ENCODE data around the gene CSH2. TPM values are rescaled to one million over a fixed set of nuclear protein-coding genes. Genes with fewer than 3 reads are reported as not detected.

Gene CSH2
- total RNA-seq, 1 experiment from 2014 or later = not detected

- no peak for DNase-seq (ENCODE audit: low read depth)
Measured at GRCh38 chr17:63855185-63855584, 18.3 kb downstream of the CSH2 start.

- DNase-seq (ENCODE audit: low read depth) = no peak
Measured at GRCh38 chr17:63854709-63855108, 18.8 kb downstream of the CSH2 start.

GRCh38 chr17:63853260-63853659 lies 20.2 kb downstream of the CSH2 start:
- DNase-seq (ENCODE audit: low read depth) = no peak

DNA sequence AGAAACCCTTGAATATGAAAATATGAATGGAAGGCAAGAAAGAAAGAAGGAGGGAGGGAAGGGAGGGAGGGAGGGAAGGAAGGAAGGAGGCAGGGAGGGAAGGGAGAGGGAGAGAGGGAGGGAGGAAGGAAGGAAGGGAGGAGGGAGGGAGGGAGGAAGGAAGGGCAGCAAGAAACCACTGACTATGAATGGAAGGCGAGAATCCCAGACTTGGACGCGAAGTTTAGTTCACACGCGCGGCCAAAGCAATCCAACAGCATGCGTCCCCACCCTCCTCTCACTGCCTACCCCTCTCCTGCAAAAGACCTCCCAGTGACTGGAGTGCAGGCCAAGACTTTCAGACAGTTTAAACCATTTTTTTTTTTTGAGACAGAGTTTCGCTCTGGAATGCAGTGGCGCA lies 23.1 kb downstream of the CSH2 start:
- no peak for DNase-seq (ENCODE audit: low read depth)

GRCh38 chr17:63848834-63849689 lies 24.4 kb downstream of the CSH2 start:
- peak; percentile 38 for DNase-seq (ENCODE audit: low read depth)

DNA sequence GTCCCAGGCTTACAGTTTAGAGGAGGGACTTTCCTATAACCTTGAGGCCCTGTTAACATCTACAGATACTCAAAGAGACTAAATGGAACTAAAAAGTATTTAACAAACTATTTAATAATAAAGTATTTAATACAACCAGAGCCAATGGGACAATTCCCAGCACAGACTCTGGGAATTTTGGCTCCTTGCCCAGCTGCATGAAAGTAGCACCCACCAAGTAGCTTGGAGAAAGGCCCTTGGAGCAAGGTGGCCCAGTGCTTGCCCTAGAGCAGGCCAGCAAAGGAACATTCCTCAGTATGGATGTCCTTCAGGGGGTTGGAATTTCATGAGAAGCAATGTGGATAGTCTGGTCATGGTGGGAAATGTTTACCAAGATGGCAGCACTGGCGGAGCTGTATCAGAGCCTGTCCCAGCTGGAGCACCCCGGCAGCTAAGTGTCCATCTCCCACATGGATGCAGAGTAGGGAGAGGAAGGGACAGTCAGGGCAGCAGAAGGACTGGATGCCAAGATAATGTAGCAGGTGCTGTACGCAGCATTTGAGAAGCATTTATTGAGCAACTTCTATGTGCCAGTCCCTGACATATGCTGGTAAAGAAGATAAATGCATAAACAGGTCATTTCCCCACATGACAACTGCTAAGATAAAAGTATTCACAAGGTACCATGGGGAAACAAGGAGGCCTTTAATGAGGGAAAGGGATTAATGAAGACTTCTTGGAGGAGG lies 25.8 kb downstream of the CSH2 start:
- no peak for DNase-seq (ENCODE audit: low read depth)

GRCh38 chr17:63845509-63845908 lies 28.0 kb downstream of the CSH2 start:
- no peak for DNase-seq (ENCODE audit: low read depth)

- no peak for DNase-seq (ENCODE audit: low read depth)
Measured at GRCh38 chr17:63843910-63844677, 29.4 kb downstream of the CSH2 start.

DNA sequence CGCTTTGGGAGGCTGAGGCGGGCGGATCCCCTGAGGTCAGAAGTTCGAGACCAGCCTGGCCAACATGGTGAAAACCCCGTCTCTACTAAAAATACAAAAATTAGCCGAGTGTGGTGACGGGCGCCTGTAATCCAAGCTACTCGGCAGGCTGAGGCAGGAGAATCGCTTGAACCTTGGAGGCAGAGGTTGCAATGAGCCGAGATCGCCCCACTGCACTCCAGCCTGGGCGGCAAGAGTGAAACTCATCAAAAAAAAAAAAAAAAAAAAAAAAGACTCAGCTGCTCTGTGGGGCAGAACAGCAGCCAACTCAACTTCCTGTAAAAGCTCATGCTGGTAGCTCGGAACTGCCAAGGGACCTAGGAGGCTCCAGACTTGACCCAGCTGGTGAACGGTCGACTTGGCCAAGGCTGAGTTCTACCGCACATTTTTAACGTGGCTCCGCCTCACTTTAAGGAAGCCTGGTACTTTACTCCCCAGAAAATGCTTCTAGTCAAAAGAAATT lies 30.0 kb downstream of the CSH2 start:
- peak; percentile 77 for DNase-seq (ENCODE audit: low read depth)

- peak; percentile 97 for DNase-seq (ENCODE audit: low read depth)
Measured at GRCh38 chr17:63842540-63843386, 30.7 kb downstream of the CSH2 start, which contains the start of gene SMARCD2. Gene SMARCD2 (minus strand): TSS chr17:63842685. CDS start chr17:63842674, 11 bp downstream.

- DNase-seq (ENCODE audit: low read depth) = peak; percentile 35
Measured at GRCh38 chr17:63842173-63842539, 31.3 kb downstream of the CSH2 start.

DNA sequence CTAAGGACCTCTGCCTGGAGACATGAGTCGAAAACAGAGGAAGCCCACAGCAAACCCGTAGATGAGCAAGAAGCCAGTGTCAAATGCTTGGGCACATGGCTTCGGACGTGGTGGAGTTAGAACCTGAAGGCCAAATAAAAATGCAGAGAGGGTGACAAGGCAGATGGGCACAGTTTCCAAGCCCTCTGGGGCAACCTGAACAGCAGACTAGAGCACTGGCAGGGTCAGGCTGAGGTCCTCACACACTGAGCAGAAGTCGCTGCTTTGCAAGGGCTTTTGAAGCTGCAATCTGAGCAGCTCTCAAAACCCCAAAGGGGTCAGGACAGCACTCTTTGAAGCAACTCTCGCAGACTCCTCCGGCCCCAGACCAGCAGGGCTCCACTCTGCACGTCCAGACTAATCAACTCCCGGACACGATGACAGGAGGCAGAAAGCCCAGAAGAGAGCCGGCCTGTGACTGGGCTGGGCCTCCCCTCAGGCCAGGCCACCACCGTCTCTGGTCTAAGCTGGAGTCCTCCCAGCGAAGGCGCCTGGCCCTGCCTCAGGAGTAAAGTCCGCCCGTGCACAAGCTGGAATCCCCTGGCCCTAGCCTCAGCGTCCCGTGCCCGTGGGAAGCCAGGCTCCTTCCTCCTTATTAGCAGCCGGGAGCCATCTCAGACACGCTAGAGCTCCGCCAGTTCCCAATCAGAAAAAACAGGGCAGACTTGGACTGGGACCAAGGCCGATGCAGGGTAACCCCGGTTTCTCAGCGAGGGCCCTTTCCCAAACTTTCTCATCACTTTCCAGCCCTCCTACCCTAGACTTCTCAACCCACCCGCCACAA lies 31.9 kb downstream of the CSH2 start:
- peak; percentile 52 for DNase-seq (ENCODE audit: low read depth)

- no peak for DNase-seq (ENCODE audit: low read depth)
Measured at GRCh38 chr17:63840591-63841349, 32.7 kb downstream of the CSH2 start.

DNA sequence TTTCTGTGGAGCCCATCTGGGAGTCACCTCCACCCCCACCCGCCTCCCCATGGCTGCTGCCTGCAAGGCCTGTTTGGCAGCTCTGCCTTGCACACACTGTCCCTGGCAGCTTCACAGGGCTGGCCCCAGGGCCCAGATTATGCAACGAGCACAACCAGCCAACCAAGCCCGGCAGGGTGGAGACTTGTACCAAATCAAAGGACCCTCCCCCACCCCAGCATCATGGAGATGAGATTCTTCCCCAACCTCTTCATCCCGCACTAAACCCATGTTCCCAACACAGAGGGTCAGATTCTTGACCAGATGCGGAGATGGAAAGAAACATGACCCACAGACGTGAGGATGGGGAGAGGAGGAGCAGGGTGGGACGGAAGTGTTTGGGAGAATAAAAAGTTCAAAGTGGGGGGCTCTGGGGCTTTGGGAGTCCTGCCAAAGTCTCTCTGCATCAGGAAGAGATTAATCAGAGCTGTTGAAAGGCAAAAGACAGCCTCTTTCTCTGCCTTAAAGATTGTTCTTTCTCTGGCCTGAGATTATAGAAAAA lies 34.8 kb downstream of the CSH2 start:
- no peak for DNase-seq (ENCODE audit: low read depth)

DNA sequence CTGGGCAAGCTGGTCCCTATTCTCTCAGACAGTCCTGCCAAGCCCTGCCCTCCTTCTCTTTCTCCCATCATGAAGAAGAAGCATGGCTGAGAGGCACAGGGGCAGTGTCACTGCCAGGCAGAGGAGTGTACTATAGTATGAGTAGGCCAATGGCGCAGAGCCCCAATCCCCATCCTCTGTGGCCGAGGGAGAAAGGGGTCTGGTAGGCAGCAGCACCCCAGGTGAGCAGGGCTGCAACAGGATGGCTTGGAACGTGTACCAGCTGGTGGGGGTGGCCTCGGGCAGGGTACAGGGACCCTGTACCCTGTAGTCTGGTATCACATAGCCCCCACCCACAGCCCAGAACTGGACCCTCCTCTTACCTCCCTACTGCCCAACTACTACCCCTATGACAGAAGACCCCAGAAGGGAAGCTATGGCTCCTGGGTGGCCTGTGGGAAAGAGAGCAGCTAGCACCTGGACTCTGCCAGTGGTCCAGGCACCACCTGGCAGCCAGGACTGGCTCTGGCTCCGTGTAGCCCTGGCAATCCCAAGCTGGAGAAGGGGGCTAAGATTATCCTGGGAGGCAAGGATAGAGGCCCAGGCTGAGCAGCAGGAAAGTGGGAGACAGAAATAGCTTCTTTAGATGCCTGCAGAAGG lies 35.4 kb downstream of the CSH2 start:
- DNase-seq (ENCODE audit: low read depth) = no peak

DNA sequence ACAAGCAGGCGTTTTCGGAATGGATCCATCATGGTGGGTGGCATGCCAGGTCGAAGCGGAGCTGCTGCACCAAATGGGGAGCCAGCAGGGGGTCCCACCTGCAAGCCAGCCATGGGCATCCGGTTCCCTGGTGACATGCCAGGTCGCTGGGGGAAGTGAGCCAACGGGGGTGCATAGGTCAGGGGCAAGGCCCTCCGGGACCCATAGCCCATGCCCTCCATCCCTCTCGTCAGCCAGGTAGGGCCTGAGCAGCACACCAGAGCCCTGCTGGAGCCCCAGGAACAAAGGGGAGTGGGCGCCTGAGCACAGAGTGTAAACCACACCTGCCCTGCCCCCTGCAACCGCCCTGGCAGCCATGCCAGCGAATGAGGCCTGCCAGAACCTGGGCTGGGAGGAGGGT lies 36.0 kb downstream of the CSH2 start:
- DNase-seq (ENCODE audit: low read depth) = no peak

DNA sequence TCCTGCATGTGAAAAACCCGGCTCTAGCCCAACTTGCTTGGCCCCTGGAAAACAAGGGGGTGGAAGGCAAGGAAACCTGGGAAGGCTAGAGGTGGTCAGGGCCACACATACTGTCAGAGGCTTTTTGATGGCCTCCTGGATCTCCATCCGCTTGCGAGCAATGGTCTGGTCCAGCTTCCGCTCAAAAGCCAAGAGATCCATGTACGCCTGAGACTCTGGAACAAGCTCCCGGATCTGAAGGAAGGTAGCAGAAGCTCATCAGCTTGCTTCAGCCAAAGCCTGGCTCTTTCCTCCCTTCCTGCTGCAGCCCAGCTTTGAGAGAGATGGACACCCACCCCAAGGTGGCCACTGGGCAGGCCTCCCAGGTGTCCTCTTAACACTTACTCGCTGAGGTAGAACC lies 36.7 kb downstream of the CSH2 start:
- DNase-seq (ENCODE audit: low read depth) = no peak

DNA sequence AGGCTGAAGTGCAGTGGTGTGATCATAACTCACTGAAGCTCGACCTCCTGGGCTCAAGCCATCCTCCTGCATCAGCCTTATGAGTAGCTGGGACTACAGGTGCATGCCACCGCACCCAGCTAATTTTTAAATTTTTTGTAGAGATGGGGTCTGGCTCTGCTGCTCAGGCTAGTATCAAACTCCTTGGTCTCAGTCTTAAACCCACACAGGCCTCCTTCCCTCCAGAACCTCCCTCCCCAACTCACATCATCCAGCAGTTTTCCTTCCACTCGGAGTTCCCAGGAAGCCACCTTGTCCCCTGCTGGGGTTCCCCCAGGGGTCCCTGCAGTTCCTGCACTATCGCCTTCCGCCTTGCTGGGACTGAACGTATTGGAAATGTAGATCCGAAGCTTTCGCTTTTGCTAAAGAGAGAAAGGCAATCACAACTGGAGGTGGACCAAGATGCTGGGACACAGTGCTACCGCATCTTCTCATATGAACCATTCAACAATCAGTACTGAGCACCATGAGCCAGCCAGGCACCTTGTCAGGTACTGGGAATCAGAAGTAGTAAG lies 38.2 kb downstream of the CSH2 start:
- no peak for DNase-seq (ENCODE audit: low read depth)
